DND-41 (cell line): ENCODE data around the gene CYREN.

ENCODE experiments used
- ATAC-seq: fragments of 200-7000 bp; cut with Tn5 transposase; 3 replicates; pipeline ENCODE4 v1.9.1; 2021; ENCODE audit warnings: low read depth; ENCODE audit not compliant: insufficient read depth
- DNase-seq: peaks from one replicate; pipeline ENCODE4 v3.0.0-alpha.2; 2020
- H2AFZ ChIP-seq: 2 replicates; pipeline ENCODE4 v1.6.0; 2012; ENCODE audit warnings: low read depth, low read length
- H3K27ac ChIP-seq: 2 replicates; pipeline ENCODE4 v1.5.1; 2012; ENCODE audit warnings: low read length, inconsistent platforms
- H3K27me3 ChIP-seq: fragments of 200-600 bp; sonication (generic); 2 replicates; pipeline ENCODE4 v1.6.0; 2012; ENCODE audit warnings: low read length, mild to moderate bottlenecking, inconsistent platforms; ENCODE audit not compliant: insufficient read depth, poor library complexity
- H3K36me3 ChIP-seq: 2 replicates; pipeline ENCODE4 v1.5.1; 2012; ENCODE audit warnings: low read length, inconsistent platforms; ENCODE audit not compliant: insufficient read depth
- H3K4me1 ChIP-seq: 2 replicates; pipeline ENCODE4 v1.5.1; 2012; ENCODE audit warnings: mild to moderate bottlenecking, low read length; ENCODE audit not compliant: insufficient read depth
- H3K4me2 ChIP-seq: 2 replicates; pipeline ENCODE4 v1.6.0; 2012; ENCODE audit warnings: mild to moderate bottlenecking, moderate library complexity, low read length, inconsistent platforms; ENCODE audit not compliant: insufficient read depth
- H3K4me3 ChIP-seq, 2 experiments: fragments of 200-600 bp in 1 of 2; shearing (Covaris generic) in 1 of 2; 2 replicates each; pipeline ENCODE4 v1.5.1; 2012 to 2016; ENCODE audit warnings: inconsistent platforms in 2 of 2, low read length in 2 of 2, mild to moderate bottlenecking in 2 of 2, low read depth in 1 of 2, moderate library complexity in 1 of 2
- H3K79me2 ChIP-seq: 2 replicates; pipeline ENCODE4 v1.6.0; 2012; ENCODE audit warnings: low read length, inconsistent platforms; ENCODE audit not compliant: insufficient read depth
- H3K9ac ChIP-seq: 2 replicates; pipeline ENCODE4 v1.6.0; 2012; ENCODE audit warnings: low read depth, mild to moderate bottlenecking, inconsistent platforms, low read length, moderate library complexity
- H3K9me3 ChIP-seq: 2 replicates; pipeline ENCODE4 v1.5.1; 2012; ENCODE audit warnings: low read length, moderate library complexity, mild to moderate bottlenecking, inconsistent platforms; ENCODE audit not compliant: insufficient read depth, severe bottlenecking
- H4K20me1 ChIP-seq: 2 replicates; pipeline ENCODE4 v1.6.0; 2012; ENCODE audit warnings: low read length; ENCODE audit not compliant: insufficient read depth
- CTCF ChIP-seq: IDR thresholded peaks from 2 replicates; pipeline ENCODE4 v1.5.1; 2012; ENCODE audit warnings: borderline replicate concordance, low read length, moderate library complexity, mild to moderate bottlenecking; ENCODE audit not compliant: poor library complexity, severe bottlenecking; ENCODE audit errors: extremely low read depth
- EZH2 ChIP-seq: IDR thresholded peaks from 3 replicates; pipeline ENCODE4 v1.6.1; 2012; ENCODE audit warnings: borderline replicate concordance, low read depth, mild to moderate bottlenecking, moderate library complexity, low read length, inconsistent platforms; ENCODE audit not compliant: severe bottlenecking

CYREN gene

GRCh38 chr7:135170274-135170997 is at the start of gene CYREN:
TSS of gene CYREN (minus strand) at chr7:135170707. CDS start at chr7:135168922, 1,785 bp downstream.
- DNase-seq (peak; percentile 92), ATAC-seq (peak; percentile 93)
- Histone ChIP-seq H3K36me3 (peaks cover 38% of the 10 kb centered on the region), H3K79me2 (peaks cover 34% of the 10 kb centered on the region), H3K27ac (peak within 1 kb of the TSS; percentile 98), H3K4me2 (peak within 1 kb of the TSS; percentile 95), H4K20me1 (peaks cover 10% of the 10 kb centered on the region; the same call in 1 of the 2 replicates), H3K9ac (peak within 1 kb of the TSS; percentile 100), H2AFZ (peak within 1 kb of the TSS; percentile 96), H3K9me3 (no peaks in the 10 kb centered on the region), H3K4me1 (peaks cover 34% of the 10 kb centered on the region), H3K4me3 (peak within 1 kb of the TSS; percentile 82 to 91), H3K27me3 (no peaks in the 10 kb centered on the region)
- TF ChIP-seq EZH2 (no peak), CTCF (peak; percentile 88)

GRCh38 chr7:135217645-135218509 is 47.4 kb upstream of the CYREN start:
- Histone ChIP-seq H3K36me3 (no peaks in the 10 kb centered on the region), H2AFZ (no peak overlapping the region), H3K9me3 (no peaks in the 10 kb centered on the region), H4K20me1 (no peaks in the 10 kb centered on the region), H3K4me1 (no peaks in the 10 kb centered on the region), H3K9ac (no peak overlapping the region), H3K27me3 (no peaks in the 10 kb centered on the region), H3K4me3 (no peak overlapping the region), H3K27ac (no peak overlapping the region), H3K79me2 (no peaks in the 10 kb centered on the region), H3K4me2 (no peak overlapping the region)
- DNase-seq (no peak), ATAC-seq (no peak)
- no peak for TF ChIP-seq CTCF
- no peak for TF ChIP-seq EZH2

GRCh38 chr7:135215698-135216097 is 45.2 kb upstream of the CYREN start:
- Histone ChIP-seq H3K79me2 (no peaks in the 10 kb centered on the region), H3K4me2 (no peak overlapping the region), H3K27ac (no peak overlapping the region), H3K9ac (no peak overlapping the region), H3K9me3 (no peaks in the 10 kb centered on the region), H3K4me1 (peaks cover 9% of the 10 kb centered on the region), H3K4me3 (no peak overlapping the region), H3K36me3 (no peaks in the 10 kb centered on the region), H2AFZ (no peak overlapping the region), H4K20me1 (no peaks in the 10 kb centered on the region), H3K27me3 (no peaks in the 10 kb centered on the region)
- TF ChIP-seq EZH2 (no peak), CTCF (no peak)
- no peak for DNase-seq
- ATAC-seq, result no peak
